ENCODE measurements around the gene MAST4.

Gene MAST4

GRCh38 chr5:67028941-67029340 lies 432.7 kb downstream of the MAST4 start:
- no peak for DNase-seq

GRCh38 chr5:67029481-67029880 lies 433.3 kb downstream of the MAST4 start:
- DNase-seq: no peak

GRCh38 chr5:67030289-67031056 lies 434.3 kb downstream of the MAST4 start:
- no peak for DNase-seq

GRCh38 chr5:67031057-67031443 lies 434.9 kb downstream of the MAST4 start:
- DNase-seq: no peak

- no peak for DNase-seq
These were observed 435.5 kb downstream of the MAST4 start for GRCh38 chr5:67031692-67032091.

GRCh38 chr5:67032921-67033664 lies 436.9 kb downstream of the MAST4 start:
- no peak for DNase-seq

- no peak for DNase-seq
These were observed 437.9 kb downstream of the MAST4 start for GRCh38 chr5:67033880-67034651.

- DNase-seq: no peak
These were observed 439.0 kb downstream of the MAST4 start for GRCh38 chr5:67035098-67035740.

- DNase-seq: no peak
These were observed 441.0 kb downstream of the MAST4 start for GRCh38 chr5:67037171-67037570.

- DNase-seq: no peak
These were observed 442.8 kb downstream of the MAST4 start for GRCh38 chr5:67038817-67039603.

- DNase-seq: no peak
These were observed 446.2 kb downstream of the MAST4 start for GRCh38 chr5:67042176-67043003.

GRCh38 chr5:67043796-67044511 lies 447.8 kb downstream of the MAST4 start:
- no peak for DNase-seq

GRCh38 chr5:67045816-67046740 lies 449.9 kb downstream of the MAST4 start:
- DNase-seq: no peak

- no peak for DNase-seq
These were observed 451.0 kb downstream of the MAST4 start for GRCh38 chr5:67047160-67047559.

GRCh38 chr5:67047616-67048015 lies 451.4 kb downstream of the MAST4 start:
- no peak for DNase-seq

- no peak for DNase-seq
These were observed 453.9 kb downstream of the MAST4 start for GRCh38 chr5:67050125-67050524.

GRCh38 chr5:67050635-67051034 lies 454.4 kb downstream of the MAST4 start:
- no peak for DNase-seq

- no peak for DNase-seq
These were observed 455.0 kb downstream of the MAST4 start for GRCh38 chr5:67051164-67051563.

- DNase-seq: no peak
These were observed 455.8 kb downstream of the MAST4 start for GRCh38 chr5:67052034-67052433.

- no peak for DNase-seq
These were observed 457.0 kb downstream of the MAST4 start for GRCh38 chr5:67053229-67053628.
